GM18870 (cell line): ENCODE measurements around the gene LGALS12.
"Not testable (repeated sequence)": the region's sequence is repeated elsewhere in the genome, so short reads cannot be mapped to it uniquely, and the experiment has no call there.

Experiments used
- ATAC-seq: cut with Tn5 transposase; IDR thresholded peaks from one replicate; pipeline ENCODE4 v1.9.1; 2021; ENCODE audit warnings: moderate library complexity; ENCODE audit not compliant: unreplicated experiment

LGALS12 gene

DNA sequence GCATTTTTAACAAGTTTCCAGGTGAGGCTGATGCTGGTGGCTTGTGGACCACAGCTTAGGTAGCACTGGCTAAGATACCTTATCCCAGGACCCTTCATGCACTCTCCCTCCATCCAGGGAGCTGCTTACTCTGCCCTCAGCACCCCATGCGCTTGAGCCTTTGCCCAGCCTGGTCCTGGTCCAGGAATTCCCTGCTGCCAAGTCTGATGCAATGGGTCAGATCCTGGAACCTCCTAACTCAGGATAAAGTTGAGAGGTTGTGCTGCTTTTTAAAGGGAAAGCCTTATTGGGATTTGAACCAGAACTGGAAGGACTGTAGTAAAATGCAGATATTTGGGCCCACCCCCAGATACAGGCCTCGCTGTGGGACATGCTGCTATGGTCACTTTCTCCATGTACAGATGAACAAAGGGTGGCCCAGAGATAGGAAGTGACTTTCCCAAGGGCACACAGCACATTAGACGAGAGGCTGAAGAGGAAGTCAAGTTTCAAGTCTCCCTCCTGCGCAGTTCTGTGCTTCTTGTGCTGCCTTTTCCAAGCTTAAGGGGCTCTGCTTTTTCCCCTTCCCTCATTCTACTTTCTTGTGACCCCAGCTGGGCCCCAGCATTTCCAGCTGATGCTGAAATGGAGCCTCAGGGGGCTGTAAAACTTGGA, 824 bp upstream of the LGALS12 start:
- no peak for ATAC-seq

DNA sequence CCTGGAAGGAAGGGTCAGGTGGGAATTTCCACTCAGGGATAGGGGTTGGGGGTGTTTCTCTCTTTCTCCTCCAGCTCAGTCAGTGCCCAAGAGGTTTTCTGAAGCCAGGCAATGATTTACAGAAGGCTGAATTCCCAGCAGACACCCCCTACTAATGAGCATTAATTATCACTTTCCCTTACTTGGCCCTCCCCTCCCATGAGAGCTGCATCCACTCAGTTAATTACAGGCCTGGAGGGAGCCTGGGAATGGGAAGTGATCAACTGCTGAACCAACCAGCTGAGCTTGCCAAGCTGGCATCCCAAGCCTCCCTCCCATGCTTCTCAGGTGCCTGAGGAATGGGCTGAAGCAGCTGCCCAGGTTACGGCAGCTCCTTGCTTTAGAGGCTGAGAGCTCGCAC, 992 bp downstream of the LGALS12 start:
- ATAC-seq: no peak

DNA sequence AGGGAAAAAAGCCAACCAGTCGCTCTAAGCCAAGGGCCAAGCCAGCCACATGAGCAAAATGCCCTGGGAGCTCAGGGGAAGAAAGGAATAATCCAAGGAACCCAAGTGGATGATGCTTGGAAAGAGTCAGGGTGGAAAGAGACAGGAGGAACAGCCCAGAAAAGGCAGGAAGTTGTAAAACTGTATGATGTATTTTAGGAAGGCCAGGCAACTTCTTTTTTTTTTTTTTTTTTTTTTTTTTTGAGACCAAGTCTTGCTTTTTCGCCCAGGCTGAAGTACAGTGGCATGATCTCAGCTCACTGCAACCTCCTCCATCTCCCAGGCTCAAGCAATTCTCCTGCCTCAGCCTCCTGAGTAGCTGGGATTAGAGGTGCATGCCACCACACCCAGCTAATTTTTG, 1.6 kb downstream of the LGALS12 start:
- no peak for ATAC-seq

DNA sequence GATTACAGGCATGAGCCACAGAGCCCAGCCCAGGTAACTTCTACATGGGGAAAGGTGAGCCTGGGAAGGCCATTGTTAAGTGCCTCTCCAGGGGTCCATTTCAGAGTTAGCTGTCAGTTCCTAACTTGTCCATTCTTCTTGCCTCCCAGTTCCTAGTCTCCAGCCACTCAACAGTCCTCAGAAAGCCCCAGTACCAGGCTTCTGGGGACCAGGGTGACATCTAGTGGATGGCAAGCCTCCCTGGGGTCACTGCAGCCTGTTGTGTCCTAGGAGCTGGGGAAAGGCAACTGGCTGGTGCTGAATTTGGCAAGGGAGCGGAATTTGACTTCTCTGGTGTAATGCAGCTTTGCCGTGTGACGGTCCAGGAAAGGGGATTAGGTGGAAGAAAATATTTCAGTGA, 2.1 kb downstream of the LGALS12 start:
- no peak for ATAC-seq

DNA sequence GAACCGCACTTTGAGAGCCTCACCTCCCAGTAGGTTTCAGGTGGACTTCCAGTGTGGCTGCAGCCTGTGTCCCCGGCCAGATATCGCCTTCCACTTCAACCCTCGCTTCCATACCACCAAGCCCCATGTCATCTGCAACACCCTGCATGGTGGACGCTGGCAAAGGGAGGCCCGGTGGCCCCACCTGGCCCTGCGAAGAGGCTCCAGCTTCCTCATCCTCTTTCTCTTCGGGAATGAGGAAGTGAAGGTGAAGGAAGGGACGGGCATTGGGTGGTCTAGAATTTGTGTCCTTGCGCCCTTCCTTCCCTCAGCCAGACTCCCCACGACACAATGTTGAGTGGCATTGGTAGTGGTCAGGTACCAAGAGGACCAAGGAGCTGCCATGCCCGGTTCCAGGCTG, 2.9 kb downstream of the LGALS12 start:
- no peak for ATAC-seq

DNA sequence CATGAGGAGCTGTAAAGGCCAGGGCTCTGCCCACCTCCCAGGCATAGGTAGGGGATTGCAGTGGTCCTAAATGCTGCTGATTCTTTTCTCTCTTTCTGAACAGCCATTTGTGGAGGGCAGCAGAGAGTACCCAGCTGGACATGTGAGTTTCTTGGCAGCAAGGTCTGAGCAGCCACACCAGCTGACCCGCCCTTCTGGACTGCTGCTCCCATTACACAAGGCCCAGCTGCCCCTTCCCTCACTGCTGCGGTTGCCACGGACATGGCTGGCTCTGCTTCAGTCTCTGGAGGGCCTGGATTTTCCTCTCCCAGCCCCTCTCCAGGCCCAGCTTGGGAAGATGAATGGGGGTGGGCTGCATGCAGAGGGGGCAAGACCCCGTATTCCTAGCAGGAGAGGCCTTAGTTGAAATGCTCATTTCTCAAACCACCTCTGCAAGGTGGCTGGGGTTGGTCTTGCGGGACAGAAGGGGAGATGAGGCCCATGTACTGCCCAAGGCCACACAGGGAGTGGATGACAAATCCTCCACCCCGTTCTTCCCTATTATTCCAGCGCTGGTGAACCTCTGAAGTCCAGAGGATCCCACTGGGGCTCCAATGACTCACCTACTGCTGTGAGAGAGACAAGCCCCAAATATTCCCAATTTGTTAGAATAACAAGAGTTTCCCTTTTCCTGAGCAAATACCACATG, 4.6 kb downstream of the LGALS12 start:
- ATAC-seq: no peak

DNA sequence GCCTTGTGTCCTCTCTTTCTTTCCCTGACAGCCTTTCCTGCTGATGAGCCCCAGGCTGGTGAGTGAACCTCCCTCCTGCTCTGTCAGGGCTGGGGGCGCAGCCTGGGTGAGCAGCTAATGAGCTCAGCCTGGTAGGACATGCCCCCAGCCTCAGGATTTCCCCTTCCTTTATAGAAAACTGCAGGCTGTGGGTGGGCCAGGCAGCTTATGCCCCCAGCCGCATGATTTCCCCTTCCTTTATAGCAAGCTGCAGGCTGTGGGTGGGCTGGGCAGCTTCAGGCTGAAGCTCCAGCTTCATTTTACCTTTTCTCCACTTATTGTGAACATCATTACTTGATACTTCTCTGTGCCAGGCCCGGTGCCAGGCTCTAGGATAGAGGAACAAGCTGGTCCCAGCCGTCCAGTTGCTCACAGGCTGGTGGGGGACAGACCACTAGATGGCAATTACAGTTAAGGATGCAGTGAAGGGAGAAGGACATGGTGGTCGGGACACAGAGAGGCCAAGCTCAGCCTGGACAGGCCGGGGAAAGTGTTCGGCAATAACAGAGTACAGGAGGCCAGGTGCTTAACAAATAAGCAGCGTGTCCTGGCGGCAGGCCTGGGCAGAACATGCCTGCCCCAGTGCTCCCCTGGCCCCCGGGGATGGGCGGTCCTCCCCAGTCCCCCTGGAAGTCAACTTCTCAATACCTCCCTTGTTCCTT, 5.3 kb downstream of the LGALS12 start:
- ATAC-seq: no peak

DNA sequence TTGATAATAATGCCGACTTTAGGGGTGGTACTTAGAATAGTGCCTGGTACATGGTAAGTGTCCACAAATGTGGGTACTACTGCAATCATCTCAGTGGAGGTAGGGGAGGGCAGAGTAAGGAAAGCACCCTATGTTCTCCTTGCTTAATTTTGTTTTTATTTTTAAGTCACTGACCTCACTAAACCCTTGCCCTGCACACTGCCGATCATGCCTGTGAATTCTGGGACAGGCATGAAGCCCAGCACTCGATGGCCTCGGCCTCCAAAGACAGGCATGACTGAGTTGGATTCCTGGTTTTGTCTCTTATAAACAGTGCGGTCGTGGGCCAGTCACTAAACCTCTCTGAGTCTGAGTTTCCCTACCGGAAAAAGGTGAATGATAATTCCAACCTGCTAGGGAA, 6.9 kb downstream of the LGALS12 start:
- no peak for ATAC-seq

DNA sequence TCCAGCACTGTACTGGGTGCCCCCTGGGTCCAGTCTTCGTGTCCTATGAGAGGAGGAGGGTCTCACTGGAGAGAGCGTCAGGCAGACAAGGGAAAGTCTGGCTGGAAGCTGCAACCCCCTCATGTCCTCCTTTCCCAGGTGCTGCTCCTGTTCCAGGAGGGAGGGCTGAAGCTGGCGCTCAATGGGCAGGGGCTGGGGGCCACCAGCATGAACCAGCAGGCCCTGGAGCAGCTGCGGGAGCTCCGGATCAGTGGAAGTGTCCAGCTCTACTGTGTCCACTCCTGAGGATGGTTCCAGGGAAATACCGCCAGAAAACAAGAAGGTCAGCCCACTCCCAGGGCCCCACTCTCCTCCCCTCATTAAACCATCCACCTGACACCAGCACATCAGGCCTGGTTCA, 10.2 kb downstream of the LGALS12 start:
- ATAC-seq: no peak

DNA sequence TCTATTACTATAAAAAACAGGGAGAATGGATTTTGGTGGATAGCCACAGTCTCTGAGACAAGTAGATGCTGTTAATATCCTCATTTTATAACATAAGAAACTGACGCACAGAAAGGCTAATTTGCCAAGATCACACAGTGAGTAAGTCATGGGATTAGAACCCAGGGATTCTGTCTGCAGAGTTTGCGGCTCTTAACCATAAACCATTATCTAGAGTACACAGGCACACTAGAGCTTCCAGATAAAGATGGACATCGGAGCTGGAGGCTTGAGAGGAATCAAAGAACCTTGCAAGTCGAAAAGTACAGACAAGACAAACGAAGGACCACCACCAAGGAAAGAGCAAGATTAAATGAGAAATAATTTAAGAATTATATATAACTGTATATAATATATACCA, 11.3 kb downstream of the LGALS12 start:
- ATAC-seq: no peak

DNA sequence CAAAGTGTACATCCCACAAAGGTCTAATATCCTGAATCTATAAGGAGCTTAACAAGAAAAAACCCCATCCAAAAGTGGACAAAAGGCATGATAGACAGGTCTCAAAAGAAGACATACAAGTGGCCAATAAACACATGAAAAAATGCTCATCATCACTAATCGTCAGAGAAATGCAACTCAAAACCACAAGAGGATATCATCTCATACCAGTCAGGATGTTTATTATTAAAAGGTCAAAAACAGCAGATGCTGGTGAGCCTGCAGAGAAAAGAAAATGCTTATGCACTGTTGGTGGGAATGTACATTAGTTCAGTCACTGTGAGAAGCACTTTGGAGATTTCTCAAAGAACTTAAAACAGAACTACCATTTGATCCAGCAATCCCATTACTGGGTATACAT, 12.7 kb downstream of the LGALS12 start:
- no peak for ATAC-seq

DNA sequence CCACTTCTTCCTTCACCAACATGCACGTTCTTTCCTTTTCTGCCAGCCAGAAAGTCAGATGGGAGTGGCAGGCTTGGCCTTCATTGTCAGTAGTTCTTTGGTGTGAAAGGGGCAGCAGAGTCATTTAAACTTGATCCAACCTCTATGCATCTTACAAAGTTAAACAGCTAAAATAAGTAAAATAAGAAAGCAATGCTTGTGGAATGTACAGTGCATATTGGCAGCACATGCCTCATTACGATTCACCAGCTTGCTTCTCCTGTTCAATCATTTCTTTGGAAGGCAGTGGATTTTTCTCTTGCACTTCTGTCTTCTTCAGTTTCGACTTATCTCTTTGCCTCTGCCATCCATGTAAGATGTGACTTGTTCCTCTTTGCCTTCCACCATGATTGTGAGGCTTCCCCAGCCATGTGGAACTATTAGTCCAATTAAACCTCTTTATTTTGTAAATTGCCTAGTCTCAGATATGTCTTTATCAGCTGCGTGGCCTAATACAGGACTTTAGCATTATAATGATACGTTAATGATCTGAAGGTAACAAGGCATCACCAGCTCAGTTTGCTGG, 14.8 kb downstream of the LGALS12 start:
- ATAC-seq: no peak

DNA sequence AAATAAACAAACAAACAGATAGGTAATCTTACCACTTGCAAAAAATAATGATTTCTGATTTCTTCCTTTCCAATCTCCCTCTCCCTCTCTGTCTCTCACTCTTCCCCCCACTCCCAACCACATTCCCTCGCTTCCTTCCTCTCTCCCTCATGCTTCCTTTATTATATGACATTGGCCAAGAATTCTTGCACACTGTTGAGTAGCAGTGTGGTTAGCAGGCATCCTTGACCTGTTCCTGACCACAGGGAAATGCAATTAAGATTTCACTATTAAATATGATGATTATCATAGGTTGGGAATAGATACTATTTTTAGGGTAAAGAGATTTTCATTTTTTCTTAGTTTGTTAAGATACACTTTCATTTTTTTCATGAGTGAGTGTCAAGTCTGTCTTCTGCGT, 16.0 kb downstream of the LGALS12 start:
- ATAC-seq: no peak

DNA sequence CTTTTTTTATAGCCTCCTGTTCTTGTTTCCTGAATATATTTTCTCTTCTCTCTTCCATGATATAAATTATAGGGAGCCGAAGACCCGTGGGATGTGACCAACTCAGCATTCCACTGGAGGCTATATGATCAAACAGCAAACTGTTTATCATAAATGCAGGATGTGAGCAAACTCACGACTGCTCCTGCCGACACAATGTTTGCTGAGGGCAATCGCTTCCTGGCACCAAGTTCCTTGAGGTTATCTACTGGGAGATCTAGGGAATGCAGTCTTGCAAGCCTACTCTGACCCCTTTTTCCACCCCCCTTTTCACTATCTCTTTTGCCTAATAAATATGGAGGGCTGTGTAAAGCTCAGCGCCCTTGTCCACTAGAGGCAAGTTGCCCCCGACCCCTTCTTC, 17.3 kb downstream of the LGALS12 start:
- ATAC-seq: no peak

DNA sequence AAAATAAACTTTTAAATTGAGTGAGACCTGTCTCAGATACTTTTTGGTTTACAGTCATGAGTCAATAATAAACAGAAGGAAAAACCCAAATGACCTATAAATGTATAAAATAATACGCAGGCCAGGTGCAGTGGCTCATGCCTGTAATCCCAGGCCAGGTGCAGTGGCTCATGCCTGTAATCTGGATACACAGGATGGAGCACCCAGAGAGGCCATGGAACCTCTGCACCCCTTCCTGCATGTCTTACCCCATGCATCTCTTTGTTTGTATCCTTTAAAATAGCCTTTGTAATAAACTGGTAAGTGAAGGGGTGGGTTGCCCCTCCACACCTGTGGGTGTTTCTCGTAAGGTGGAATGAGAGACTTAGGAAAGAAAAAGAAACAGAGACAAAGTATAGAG, 21.8 kb downstream of the LGALS12 start:
- ATAC-seq: no peak

DNA sequence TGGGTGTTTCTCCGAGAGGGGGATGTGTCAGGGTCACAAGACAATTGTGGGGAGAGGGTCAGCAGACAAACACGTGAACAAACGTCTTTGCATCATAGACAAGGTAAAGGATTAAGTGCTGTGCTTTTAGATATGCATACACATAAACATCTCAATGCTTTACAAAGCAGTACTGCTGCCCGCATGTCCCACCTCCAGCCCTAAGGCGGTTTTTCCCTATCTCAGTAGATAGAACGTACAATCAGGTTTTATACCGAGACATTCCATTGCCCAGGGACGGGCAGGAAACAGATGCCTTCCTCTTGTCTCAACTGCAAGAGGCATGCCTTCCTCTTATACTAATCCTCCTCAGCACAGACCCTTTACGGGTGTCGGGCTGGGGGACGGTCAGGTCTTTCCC, 22.3 kb downstream of the LGALS12 start:
- not testable (repeated sequence) for ATAC-seq

DNA sequence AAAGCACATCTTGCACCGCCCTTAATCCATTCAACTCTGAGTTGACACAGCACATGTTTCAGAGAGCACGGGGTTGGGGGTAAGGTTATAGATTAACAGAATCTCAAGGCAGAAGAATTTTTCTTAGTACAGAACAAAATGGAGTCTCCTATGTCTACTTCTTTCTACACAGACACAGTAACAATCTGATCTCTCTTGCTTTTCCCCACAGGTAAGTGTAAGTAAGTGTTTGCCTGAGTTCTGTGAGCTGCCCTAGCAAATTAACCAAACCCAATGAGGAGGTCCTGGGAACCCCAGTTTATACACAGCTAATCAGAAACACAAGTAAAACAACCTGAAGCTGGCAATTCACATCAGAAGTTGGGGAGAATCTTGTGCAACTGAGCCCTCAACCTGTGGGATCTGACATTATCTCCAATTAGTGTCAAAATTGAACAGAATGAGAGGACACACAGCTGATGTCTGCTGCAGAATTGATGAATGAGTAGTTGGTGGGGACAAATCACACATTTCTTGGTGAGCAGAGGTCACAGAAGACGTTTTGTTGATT, 22.9 kb downstream of the LGALS12 start:
- not testable (repeated sequence) for ATAC-seq

DNA sequence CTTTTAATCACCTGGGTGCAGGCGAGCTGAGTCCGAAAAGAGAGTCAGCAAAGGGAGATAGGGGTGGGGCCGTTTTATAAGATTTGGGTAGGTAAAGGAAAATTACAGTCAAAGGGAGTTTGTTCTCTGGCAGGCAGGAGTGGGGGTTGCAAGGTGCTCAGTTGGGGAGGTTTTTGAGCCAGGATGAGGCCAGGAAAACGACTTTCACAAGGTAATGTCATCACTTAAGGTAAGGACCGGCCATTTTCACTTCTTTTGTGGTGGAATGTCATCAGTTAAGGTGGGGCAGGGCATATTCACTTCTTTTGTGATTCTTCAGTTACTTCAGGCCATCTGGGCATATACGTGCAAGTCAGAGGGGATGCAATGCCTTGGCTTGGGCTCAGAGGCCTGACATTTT, 23.5 kb downstream of the LGALS12 start:
- not testable (repeated sequence) for ATAC-seq

DNA sequence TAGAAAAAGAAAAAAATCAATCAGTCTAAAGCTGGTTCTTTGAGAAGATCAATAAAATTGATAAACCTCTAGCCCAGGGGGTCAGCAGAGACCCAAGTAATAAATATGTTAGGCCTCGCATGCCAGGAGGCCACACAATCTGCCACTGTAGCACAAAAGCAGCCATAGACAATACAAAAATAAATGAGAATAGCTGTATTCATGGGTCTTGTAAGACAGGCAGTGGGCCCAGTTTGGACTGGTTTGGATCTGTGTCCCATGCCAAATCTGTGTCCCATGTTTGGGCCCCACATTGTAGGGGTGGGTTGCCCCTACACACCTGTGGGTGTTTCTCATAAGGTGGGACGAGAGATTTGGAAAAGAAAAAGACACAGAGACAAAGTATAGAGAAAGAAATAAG, 24.1 kb downstream of the LGALS12 start:
- ATAC-seq: no peak

DNA sequence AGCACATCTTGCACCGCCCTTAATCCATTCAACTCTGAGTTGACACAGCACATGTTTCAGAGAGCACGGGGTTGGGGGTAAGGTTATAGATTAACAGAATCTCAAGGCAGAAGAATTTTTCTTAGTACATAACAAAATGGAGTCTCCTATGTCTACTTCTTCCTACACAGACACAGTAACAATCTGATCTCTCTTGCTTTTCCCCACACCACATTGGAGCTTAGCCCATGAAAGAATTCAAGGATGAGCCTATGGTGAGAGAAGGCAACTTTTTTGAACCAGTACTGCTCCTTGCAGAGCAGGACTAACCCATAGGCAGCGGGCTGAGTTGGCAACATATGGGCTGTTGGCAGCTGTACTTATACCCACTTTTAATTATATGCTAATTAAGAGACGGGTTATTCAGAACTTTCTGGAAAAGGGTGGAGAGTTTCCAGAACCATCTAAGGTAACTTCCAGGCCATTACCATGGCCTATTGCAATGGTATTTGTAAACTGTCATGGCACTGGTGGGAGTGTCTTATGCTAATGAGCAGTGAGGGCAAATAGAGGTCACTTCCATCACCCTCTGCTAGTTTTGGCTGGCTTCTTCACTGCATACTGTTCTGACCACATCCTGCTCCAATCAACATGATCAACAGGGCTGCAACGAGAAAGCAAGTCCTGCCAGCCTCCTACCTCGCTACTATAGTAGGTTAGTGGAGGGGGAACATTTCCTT, 25.3 kb downstream of the LGALS12 start:
- ATAC-seq: not testable (repeated sequence)

DNA sequence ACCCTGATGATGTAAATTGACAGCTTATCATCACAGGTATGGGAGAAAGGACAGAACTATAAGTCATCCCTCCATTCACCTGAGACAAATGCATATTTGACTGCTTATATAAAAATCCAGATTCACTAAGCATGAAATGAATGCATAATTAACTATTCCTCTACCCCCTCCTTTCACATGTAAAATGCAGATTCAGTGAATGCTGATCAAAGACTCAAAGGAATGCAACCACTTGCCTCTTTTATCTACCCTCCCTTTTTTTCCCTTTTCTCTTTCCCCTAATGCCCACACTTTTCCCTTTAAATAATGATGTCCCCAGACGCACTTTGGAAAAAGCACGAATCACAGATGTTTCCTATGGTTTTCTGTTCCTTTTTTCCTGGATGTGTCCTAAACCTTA, 26.2 kb downstream of the LGALS12 start:
- no peak for ATAC-seq
